Activated CD4-positive, alpha-beta T cell treated with anti-CD3 and anti-CD28 coated beads, Interleukin-2, amount 10 ng/mL, durations not matched to agents 24 days and 14 days (primary cell): ENCODE data around the gene TNNI3. TPM values are rescaled to one million over a fixed set of nuclear protein-coding genes. Genes with fewer than 3 reads are reported as not detected.
A peak's percentile ranks its signal among the peaks of the same experiment; 100 is the strongest.
"Not testable (repeated sequence)": the region's sequence is repeated elsewhere in the genome, so short reads cannot be mapped to it uniquely, and the experiment has no call there.

Experiments used
- DNase-seq: peaks from one replicate; pipeline ENCODE4 v3.0.0; 2022
- H3K27ac Mint-ChIP-seq: one replicate; pipeline ENCODE4 v1.8.0; 2022; ENCODE audit warnings: mild to moderate bottlenecking, mixed read lengths
- H3K27me3 Mint-ChIP-seq: one replicate; pipeline ENCODE4 v1.8.0; 2022; ENCODE audit warnings: mixed read lengths
- H3K36me3 Mint-ChIP-seq: one replicate; pipeline ENCODE4 v1.8.0; 2022; ENCODE audit warnings: low read depth, mild to moderate bottlenecking, mixed read lengths
- H3K4me1 Mint-ChIP-seq: one replicate; pipeline ENCODE4 v1.8.0; 2021; ENCODE audit warnings: mixed read lengths
- H3K4me3 Mint-ChIP-seq: one replicate; pipeline ENCODE4 v1.8.0; 2022; ENCODE audit warnings: mild to moderate bottlenecking, moderate library complexity, mixed read lengths
- H3K9me3 Mint-ChIP-seq: one replicate; pipeline ENCODE4 v1.8.0; 2021; ENCODE audit warnings: mixed read lengths
- intact Hi-C: fragments of 100-400 bp; cut with micrococcal nuclease; formaldehyde crosslinking; loops from one replicate; pipeline ENCODE4 v1.15.1; 2023
- total RNA-seq: library from RNA; stranded (reverse); gene quantifications from 2 replicates; pipeline ENCODE4 v1.2.3, GENCODE V29; 2022

TNNI3 gene
- total RNA-seq, 1 donor from 2014 or later, result not detected

- DNase-seq, result no peak
- H3K27me3 Mint-ChIP-seq, result peaks cover 44% of the 10 kb centered on the region
- H3K9me3 Mint-ChIP-seq, result no peaks in the 10 kb centered on the region
- no peaks in the 10 kb centered on the region for H3K36me3 Mint-ChIP-seq
- H3K4me3 Mint-ChIP-seq, result no peak overlapping the region
- H3K27ac Mint-ChIP-seq, result no peak overlapping the region
- H3K4me1 Mint-ChIP-seq, result peaks cover 10% of the 10 kb centered on the region
- intact Hi-C loops, result loop anchor here (2.0 to 5.0 kb wide), 3 partner anchors 21 to 281 kb away; partner anchors contain the start of gene SHISA7
These were observed 4.2 kb upstream of the TNNI3 start for GRCh38 chr19:55161571-55162322.

GRCh38 chr19:55160986-55161365 is 3.4 kb upstream of the TNNI3 start:
- Mint-ChIP-seq H3K9me3 (no peaks in the 10 kb centered on the region), H3K27me3 (peaks cover 43% of the 10 kb centered on the region), H3K4me1 (peaks cover 6% of the 10 kb centered on the region), H3K36me3 (no peaks in the 10 kb centered on the region), H3K4me3 (no peak overlapping the region), H3K27ac (no peak overlapping the region)
- intact Hi-C loops, result loop anchor here (2.0 to 5.0 kb wide), 3 partner anchors 20 to 281 kb away; partner anchors contain the start of gene SHISA7
- no peak for DNase-seq

- H3K4me3 Mint-ChIP-seq, result peak overlapping the region; percentile 34
- no peaks in the 10 kb centered on the region for H3K36me3 Mint-ChIP-seq
- DNase-seq, result peak; percentile 97
- peaks cover 6% of the 10 kb centered on the region for H3K4me1 Mint-ChIP-seq
- intact Hi-C loops, result loop anchor here (2.0 to 5.0 kb wide), 3 partner anchors 20 to 282 kb away; partner anchors contain the start of gene SHISA7
- H3K9me3 Mint-ChIP-seq, result no peaks in the 10 kb centered on the region
- H3K27ac Mint-ChIP-seq, result peak overlapping the region; percentile 37
- H3K27me3 Mint-ChIP-seq, result peaks cover 37% of the 10 kb centered on the region
These were observed 2.8 kb upstream of the TNNI3 start for GRCh38 chr19:55160128-55160985.

- no peaks in the 10 kb centered on the region for H3K36me3 Mint-ChIP-seq
- no peak overlapping the region for H3K4me3 Mint-ChIP-seq
- peaks cover 34% of the 10 kb centered on the region for H3K27me3 Mint-ChIP-seq
- intact Hi-C loops, result no loop called here
- H3K4me1 Mint-ChIP-seq, result peaks cover 8% of the 10 kb centered on the region
- no peak for DNase-seq
- H3K9me3 Mint-ChIP-seq, result no peaks in the 10 kb centered on the region
- H3K27ac Mint-ChIP-seq, result no peak overlapping the region
These were observed 1.6 kb upstream of the TNNI3 start for GRCh38 chr19:55158848-55159749.

GRCh38 chr19:55158423-55158822 is 891 bp upstream of the TNNI3 start:
- Mint-ChIP-seq H3K36me3 (no peaks in the 10 kb centered on the region), H3K27me3 (peaks cover 30% of the 10 kb centered on the region), H3K9me3 (peaks cover 4% of the 10 kb centered on the region), H3K27ac (no peak overlapping the region), H3K4me3 (no peak overlapping the region), H3K4me1 (peaks cover 11% of the 10 kb centered on the region)
- intact Hi-C loops, result no loop called here
- DNase-seq, result no peak

- Mint-ChIP-seq H3K36me3 (peaks cover 4% of the 10 kb centered on the region), H3K4me3 (peak overlapping the region; percentile 17), H3K27ac (no peak overlapping the region), H3K27me3 (peaks cover 27% of the 10 kb centered on the region), H3K9me3 (peaks cover 11% of the 10 kb centered on the region), H3K4me1 (peaks cover 17% of the 10 kb centered on the region)
- intact Hi-C loops, result no loop called here
- peak; percentile 76 for DNase-seq
These were observed 1.1 kb downstream of the TNNI3 start for GRCh38 chr19:55156202-55157063.

GRCh38 chr19:55155784-55156183 is 1.7 kb downstream of the TNNI3 start:
- DNase-seq, intact Hi-C loops, H3K27ac Mint-ChIP-seq, H3K4me3 Mint-ChIP-seq, H3K36me3 Mint-ChIP-seq: not testable (repeated sequence)
- Mint-ChIP-seq H3K9me3 (peaks cover 11% of the 10 kb centered on the region), H3K4me1 (peaks cover 17% of the 10 kb centered on the region), H3K27me3 (peaks cover 27% of the 10 kb centered on the region)

GRCh38 chr19:55153652-55154264 is 3.8 kb downstream of the TNNI3 start:
- H3K4me3 Mint-ChIP-seq, result no peak overlapping the region
- H3K27ac Mint-ChIP-seq, result peak overlapping the region; percentile 57
- H3K27me3 Mint-ChIP-seq, result peaks cover 28% of the 10 kb centered on the region
- intact Hi-C loops, result no loop called here
- peaks cover 4% of the 10 kb centered on the region for H3K36me3 Mint-ChIP-seq
- DNase-seq, result no peak
- H3K9me3 Mint-ChIP-seq, result peaks cover 11% of the 10 kb centered on the region
- peaks cover 16% of the 10 kb centered on the region for H3K4me1 Mint-ChIP-seq

GRCh38 chr19:55152017-55152416 is 5.5 kb downstream of the TNNI3 start:
- H3K4me3 Mint-ChIP-seq, result no peak overlapping the region
- H3K36me3 Mint-ChIP-seq, result peaks cover 4% of the 10 kb centered on the region
- H3K4me1 Mint-ChIP-seq, result peaks cover 16% of the 10 kb centered on the region
- intact Hi-C loops, result no loop called here
- no peak for DNase-seq
- peaks cover 28% of the 10 kb centered on the region for H3K27me3 Mint-ChIP-seq
- peak overlapping the region; percentile 73 for H3K27ac Mint-ChIP-seq
- H3K9me3 Mint-ChIP-seq, result peaks cover 11% of the 10 kb centered on the region

GRCh38 chr19:55149078-55150003 is 8.2 kb downstream of the TNNI3 start, which contains the start of gene TNNT1:
Gene TNNT1 (minus strand): TSS chr19:55149206. CDS start chr19:55147157, 2,049 bp downstream.
- Mint-ChIP-seq H3K27ac (no peak within 1 kb of the TSS), H3K9me3 (peaks cover 11% of the 10 kb centered on the region), H3K4me3 (no peak within 1 kb of the TSS), H3K36me3 (peaks cover 4% of the 10 kb centered on the region), H3K27me3 (peaks cover 32% of the 10 kb centered on the region), H3K4me1 (peaks cover 20% of the 10 kb centered on the region)
- intact Hi-C loops, result no loop called here
- DNase-seq, result no peak

- H3K4me1 Mint-ChIP-seq, result peaks cover 15% of the 10 kb centered on the region
- H3K36me3 Mint-ChIP-seq, result peaks cover 4% of the 10 kb centered on the region
- intact Hi-C loops, result no loop called here
- H3K4me3 Mint-ChIP-seq, result no peak overlapping the region
- no peak for DNase-seq
- H3K27ac Mint-ChIP-seq, result no peak overlapping the region
- peaks cover 6% of the 10 kb centered on the region for H3K9me3 Mint-ChIP-seq
- H3K27me3 Mint-ChIP-seq, result peaks cover 41% of the 10 kb centered on the region
These were observed 9.8 kb downstream of the TNNI3 start for GRCh38 chr19:55147545-55148251.
